HepG2 (cell line): Measurements from ENCODE around the gene OR2AT4. TPM values are rescaled to one million over a fixed set of nuclear protein-coding genes. Genes with fewer than 3 reads are reported as not detected.

ENCODE experiments used
- CREB1 ChIP-seq, 2 experiments: fragments of 450-650 bp in 1 of 2; IDR thresholded peaks; 2 replicates each; pipeline ENCODE4 v1.6.1; 2016 to 2017; ENCODE audit warnings: control low read depth in 1 of 2, mild to moderate bottlenecking in 1 of 2, missing compliant biosample characterization in 1 of 2, missing genetic modification characterization in 1 of 2
- DMAP1 ChIP-seq: IDR thresholded peaks from 2 replicates; pipeline ENCODE4 v1.6.1; 2016
- DPF2 ChIP-seq: sonication (generic); formaldehyde crosslinking; IDR thresholded peaks from 2 replicates; pipeline ENCODE4 v1.4.0; 2020; ENCODE audit warnings: mild to moderate bottlenecking, low read depth, missing genetic modification reagents, borderline replicate concordance
- ETV5 ChIP-seq: IDR thresholded peaks from 2 replicates; pipeline ENCODE4 v1.6.1; 2018; ENCODE audit warnings: missing biosample characterization, missing genetic modification reagents, inconsistent platforms, borderline replicate concordance
- KLF15 ChIP-seq: sonication (generic); formaldehyde crosslinking; IDR thresholded peaks from 2 replicates; pipeline ENCODE4 v1.8.1; 2023; ENCODE audit warnings: borderline replicate concordance, mild to moderate bottlenecking, inconsistent platforms, missing genetic modification reagents, mixed read lengths
- LBX2 ChIP-seq: sonication (generic); formaldehyde crosslinking; IDR thresholded peaks from 2 replicates; pipeline ENCODE4 v1.5.0; 2020; ENCODE audit warnings: missing genetic modification reagents, mild to moderate bottlenecking, borderline replicate concordance
- MXD4 ChIP-seq: IDR thresholded peaks from 2 replicates; pipeline ENCODE4 v1.6.1; 2016; ENCODE audit warnings: mild to moderate bottlenecking, missing biosample characterization, missing genetic modification reagents
- NR1H2 ChIP-seq: sonication (generic); formaldehyde crosslinking; IDR thresholded peaks from 2 replicates; pipeline ENCODE4 v1.8.1; 2022; ENCODE audit warnings: low read depth, missing genetic modification reagents, borderline replicate concordance
- POLR2A ChIP-seq, 2 experiments: IDR thresholded peaks; 2 replicates each; pipeline ENCODE4 v1.6.1; 2011; ENCODE audit warnings: low read depth in 2 of 2, low read length in 2 of 2, mild to moderate bottlenecking in 1 of 2, moderate library complexity in 1 of 2; ENCODE audit not compliant: insufficient read depth in 1 of 2
- POLR2G ChIP-seq: fragments of 200-400 bp; formaldehyde crosslinking; IDR thresholded peaks from 2 replicates; pipeline ENCODE4 v1.6.1; 2018; ENCODE audit warnings: mild to moderate bottlenecking, low read depth, low read length, moderate library complexity
- PREB ChIP-seq: sonication (generic); formaldehyde crosslinking; IDR thresholded peaks from 2 replicates; pipeline ENCODE4 v1.4.0; 2020; ENCODE audit warnings: missing genetic modification reagents
- TAF1 ChIP-seq: sonication (generic); formaldehyde crosslinking; IDR thresholded peaks from 2 replicates; pipeline ENCODE4 v1.4.0; 2020; ENCODE audit warnings: missing genetic modification reagents
- TBP ChIP-seq: sonication (generic); formaldehyde crosslinking; IDR thresholded peaks from 2 replicates; pipeline ENCODE4 v1.5.0; 2020; ENCODE audit warnings: missing genetic modification reagents
- TCF12 ChIP-seq, 2 experiments: fragments of 450-650 bp in 1 of 2; sonication (generic) in 1 of 2; formaldehyde crosslinking in 1 of 2; IDR thresholded peaks; 2 replicates each; pipeline versions ENCODE4 v1.6.1 to v1.8.0; 2017 to 2022; ENCODE audit warnings: antibody characterized with exemption in 1 of 2, mild to moderate bottlenecking in 1 of 2, missing genetic modification reagents in 1 of 2, moderate library complexity in 1 of 2
- THAP8 ChIP-seq: sonication (generic); formaldehyde crosslinking; IDR thresholded peaks from 2 replicates; pipeline ENCODE4 v1.5.1; 2020; ENCODE audit warnings: missing genetic modification reagents, mild to moderate bottlenecking, borderline replicate concordance
- ZFP1 ChIP-seq: IDR thresholded peaks from 2 replicates; pipeline ENCODE4 v1.6.1; 2016
- ZFP62 ChIP-seq: sonication (generic); formaldehyde crosslinking; IDR thresholded peaks from 2 replicates; pipeline ENCODE4 v1.4.0; 2020; ENCODE audit warnings: missing genetic modification reagents
- ZNF138 ChIP-seq: sonication (generic); formaldehyde crosslinking; IDR thresholded peaks from 2 replicates; pipeline ENCODE4 v1.5.0; 2020; ENCODE audit warnings: mild to moderate bottlenecking, low read depth, missing genetic modification reagents
- ZNF589 ChIP-seq: sonication (generic); formaldehyde crosslinking; conservative IDR thresholded peaks from 2 replicates; pipeline ENCODE4 v1.8.0; 2022; ENCODE audit warnings: mild to moderate bottlenecking, moderate library complexity, missing genetic modification reagents
- ZNF710 ChIP-seq: sonication (generic); formaldehyde crosslinking; IDR thresholded peaks from 2 replicates; pipeline ENCODE4 v1.5.0; 2020; ENCODE audit warnings: mild to moderate bottlenecking, missing genetic modification reagents, borderline replicate concordance
- ZNF749 ChIP-seq: sonication (generic); formaldehyde crosslinking; IDR thresholded peaks from 2 replicates; pipeline ENCODE4 v1.8.0; 2022; ENCODE audit warnings: mild to moderate bottlenecking, missing genetic modification reagents, moderate library complexity, borderline replicate concordance
- ZNF770 ChIP-seq: sonication (generic); formaldehyde crosslinking; IDR thresholded peaks from 2 replicates; pipeline ENCODE4 v1.5.0; 2020; ENCODE audit warnings: mild to moderate bottlenecking, missing genetic modification reagents
- ZNF775 ChIP-seq: sonication (generic); formaldehyde crosslinking; IDR thresholded peaks from 2 replicates; pipeline ENCODE4 v1.4.0; 2020; ENCODE audit warnings: missing genetic modification reagents, mild to moderate bottlenecking, moderate library complexity, borderline replicate concordance
- polyA plus RNA-seq, 8 experiments: library from polyadenylated mRNA; depleted of rRNA in 3 of 8; stranded (reverse) in 7 of 8; unstranded in 1 of 8; fragments of >200 nt; fragmentation: Illumina TruSeq in 4 of 8; extraction: Trizol in 4 of 8; gene quantifications; 2 replicates each; pipeline versions ENCODE4 v1.2.1 to v1.2.3, GENCODE V29; 2011 to 2016; ENCODE audit warnings: low read depth in 4 of 8, missing spikeins in 1 of 8, mixed read lengths in 1 of 8; ENCODE audit not compliant: insufficient read depth in 1 of 8
- total RNA-seq, 5 experiments: library from RNA; depleted of rRNA; stranded (reverse); fragments of >200 nt; fragmentation: Illumina TruSeq; extraction: Trizol; gene quantifications; 2 replicates each; pipeline ENCODE4 v1.2.3, GENCODE V29; 2016; ENCODE audit warnings: low read depth in 1 of 5

Gene OR2AT4
- total and polyA plus RNA-seq, 2 of the 13 experiments (the other 11 are each of a cell fraction or from before 2014, with no cell fraction given), result not detected

DNA sequence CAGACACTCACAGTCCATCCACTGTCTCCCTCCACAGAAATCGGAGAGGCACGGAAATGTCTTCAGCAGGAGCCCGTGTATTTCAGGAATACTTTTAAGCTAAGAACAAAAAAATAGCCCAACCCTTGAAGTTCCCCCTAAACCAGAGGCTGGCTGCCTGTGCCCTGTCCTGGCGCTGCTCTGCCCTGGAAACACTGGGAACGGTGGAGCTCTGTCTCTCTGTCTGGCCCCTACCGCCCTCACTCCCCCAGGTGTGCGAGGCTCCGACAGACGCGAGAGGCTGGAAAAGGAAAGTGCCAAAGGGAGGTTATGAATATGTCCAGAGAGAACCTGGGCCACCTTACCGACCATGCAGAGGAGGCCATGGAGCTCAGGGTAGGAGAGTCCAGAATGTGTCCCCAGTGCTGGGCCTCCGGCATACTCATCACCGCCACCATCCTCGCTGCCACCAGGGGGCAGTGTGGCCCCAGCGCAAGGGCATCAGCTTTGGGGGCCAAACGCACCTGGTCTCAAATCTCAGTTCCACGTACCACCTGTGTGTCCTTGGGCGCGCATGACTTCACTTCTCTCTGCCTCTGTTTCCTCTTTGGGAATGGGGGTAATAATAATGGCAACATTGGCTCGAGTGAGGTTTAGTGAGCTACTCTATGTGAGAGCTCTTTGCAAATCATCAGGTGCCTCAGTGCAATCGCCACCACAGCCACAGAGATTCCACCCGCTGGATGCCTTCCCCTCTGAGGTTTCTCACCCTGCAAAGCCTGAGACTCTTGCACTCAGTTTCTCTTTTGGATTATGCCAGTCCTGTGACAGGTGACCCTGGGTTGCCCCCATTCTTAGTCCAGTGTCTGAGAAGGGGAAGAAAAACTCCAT, 43.8 kb upstream of the OR2AT4 start (continued):
- TF ChIP-seq LBX2 (CRISPR knock-in tag) (no peak), TAF1 (CRISPR knock-in tag) (no peak), MXD4 (CRISPR knock-in tag) (no peak), PREB (no peak), ZNF749 (no peak), ZNF589 (CRISPR knock-in tag) (no peak), DMAP1 (no peak), TBP (no peak), ZNF138 (CRISPR knock-in tag) (no peak), TCF12 (IDR thresholded peaks at IDR 0.05) (no peak), TCF12 (CRISPR knock-in tag; IDR thresholded peaks at IDR 0.05) (no peak), ZNF770 (CRISPR knock-in tag) (no peak; the same call in 1 of the 2 replicates), POLR2G (no peak), ZFP1 (CRISPR knock-in tag) (no peak), ZFP62 (CRISPR knock-in tag) (no peak), THAP8 (no peak), CREB1 (IDR thresholded peaks at IDR 0.05) (no peak), CREB1 (CRISPR knock-in tag; IDR thresholded peaks at IDR 0.05) (no peak), ZNF775 (CRISPR knock-in tag) (no peak), DPF2 (CRISPR knock-in tag) (no peak), POLR2A (IDR thresholded peaks at IDR 0.05; ENCODE audit: insufficient read depth in 1 of 2, low read depth in 2 of 2, low read length in 2 of 2) (no peak), NR1H2 (CRISPR knock-in tag) (no peak), KLF15 (no peak), ZNF710 (CRISPR knock-in tag) (no peak), ETV5 (CRISPR knock-in tag) (no peak)
